SK-N-SH (cell line): ENCODE data around the gene KCTD7. TPM values are rescaled to one million over a fixed set of nuclear protein-coding genes. Genes with fewer than 3 reads are reported as not detected.

Source experiments
- CTCF ChIA-PET: fragments of 300-600, 350-600 bp; formaldehyde crosslinking; extraction: SDS; loops from one replicate; lab custom pipeline; 2021; lab: Yijun Ruan, JAX
- POLR2A ChIA-PET: fragments of 350-600 bp; sonication (Branson Sonifier 250); formaldehyde crosslinking; extraction: SDS; loops from one replicate; lab custom pipeline; 2020; ENCODE audit warnings: antibody characterized with exemption, inconsistent platforms; lab: Yijun Ruan, JAX
- DNase-seq: peaks from one replicate; pipeline ENCODE4 v3.0.0; 2012
- H2AFZ ChIP-seq: fragments of 200-600 bp; sonication (generic); 2 replicates; pipeline ENCODE4 v1.8.1; 2016; ENCODE audit warnings: antibody characterized with exemption, mild to moderate bottlenecking, low read depth
- H3F3A ChIP-seq: fragments of 200-600 bp; sonication (generic); replicated peaks from 2 replicates; pipeline ENCODE3; 2016; ENCODE audit warnings: antibody characterized with exemption, mild to moderate bottlenecking; ENCODE audit not compliant: insufficient read depth
- H3K27ac ChIP-seq, 2 experiments: fragments of 200-500 bp in 1 of 2; fragments of 200-600 bp in 1 of 2; sonication (Bioruptor generic) in 1 of 2; sonication (generic), shearing (Covaris generic) in 1 of 2; 2 replicates each; pipeline versions ENCODE4 v1.5.1 to v1.6.1; 2014 to 2016; ENCODE audit warnings: low read depth in 2 of 2, inconsistent platforms in 1 of 2, low read length in 1 of 2, mild to moderate bottlenecking in 1 of 2, mixed read lengths in 1 of 2
- H3K27me3 ChIP-seq: fragments of 200-600 bp; sonication (generic), shearing (Covaris generic); 2 replicates; pipeline ENCODE4 v1.6.1; 2016; ENCODE audit warnings: mixed run types; ENCODE audit not compliant: insufficient read depth
- H3K36me3 ChIP-seq, 2 experiments: fragments of 200-500 bp in 1 of 2; fragments of 200-600 bp in 1 of 2; sonication (Bioruptor generic) in 1 of 2; sonication (generic) in 1 of 2; replicated peaks in 1 of 2; 2 replicates each; pipeline versions ENCODE3 to v1.5.1; 2014 to 2016; ENCODE audit warnings: low read length in 1 of 2, mild to moderate bottlenecking in 1 of 2; ENCODE audit not compliant: insufficient read depth in 2 of 2, control insufficient read depth in 1 of 2
- H3K4me1 ChIP-seq, 2 experiments: fragments of 200-500 bp in 1 of 2; fragments of 200-600 bp in 1 of 2; sonication (Bioruptor generic) in 1 of 2; sonication (generic), shearing (Covaris generic) in 1 of 2; 2 replicates each; pipeline versions ENCODE4 v1.5.1 to v1.6.1; 2014 to 2016; ENCODE audit warnings: low read depth in 1 of 2, low read length in 1 of 2, mixed run types in 1 of 2; ENCODE audit not compliant: insufficient read depth in 2 of 2, control insufficient read depth in 1 of 2
- H3K4me2 ChIP-seq: fragments of 200-600 bp; sonication (generic), shearing (Covaris generic); 2 replicates; pipeline ENCODE4 v1.6.1; 2017; ENCODE audit warnings: mixed run types
- H3K4me3 ChIP-seq, 2 experiments: fragments of 200-500 bp in 1 of 2; fragments of 200-600 bp in 1 of 2; sonication (Bioruptor generic) in 1 of 2; sonication (generic), shearing (Covaris generic) in 1 of 2; 2 replicates each; pipeline versions ENCODE4 v1.5.1 to v1.8.1; 2014 to 2016; ENCODE audit warnings: low read depth in 2 of 2, inconsistent platforms in 1 of 2, low read length in 1 of 2, mild to moderate bottlenecking in 1 of 2, mixed read lengths in 1 of 2, moderate library complexity in 1 of 2
- H3K79me2 ChIP-seq: fragments of 200-600 bp; sonication (generic); 2 replicates; pipeline ENCODE4 v1.8.1; 2017; ENCODE audit warnings: mild to moderate bottlenecking; ENCODE audit not compliant: insufficient read depth
- H3K9ac ChIP-seq: fragments of 200-600 bp; sonication (generic); 2 replicates; pipeline ENCODE4 v1.6.1; 2017; ENCODE audit warnings: mixed run types
- H3K9me2 ChIP-seq: fragments of 200-600 bp; sonication (generic); 2 replicates; pipeline ENCODE4 v1.6.1; 2017; ENCODE audit warnings: mixed run types
- H3K9me3 ChIP-seq: fragments of 200-600 bp; sonication (generic); 2 replicates; pipeline ENCODE4 v1.6.1; 2017; ENCODE audit warnings: mixed run types, mild to moderate bottlenecking, moderate library complexity
- H4K20me1 ChIP-seq: fragments of 200-600 bp; sonication (generic); 2 replicates; pipeline ENCODE4 v1.6.1; 2017; ENCODE audit warnings: mild to moderate bottlenecking, mixed run types; ENCODE audit not compliant: insufficient read depth
- CTCF ChIP-seq: fragments of 200-600 bp; sonication (generic); IDR thresholded peaks from 2 replicates; pipeline ENCODE4 v1.6.1; 2017; ENCODE audit warnings: antibody characterized with exemption, mild to moderate bottlenecking, moderate library complexity
- EP300 ChIP-seq, 2 experiments: IDR thresholded peaks; 2 replicates each; pipeline versions ENCODE4 v1.4.0 to v1.6.1; 2012; ENCODE audit warnings: borderline replicate concordance in 1 of 2, low read depth in 1 of 2, low read length in 1 of 2
- FOXJ3 ChIP-seq: sonication (generic); formaldehyde crosslinking; IDR thresholded peaks from 2 replicates; pipeline ENCODE4 v1.5.1; 2020; ENCODE audit warnings: mild to moderate bottlenecking, missing genetic modification reagents
- GATA2 ChIP-seq: sonication (generic); formaldehyde crosslinking; IDR thresholded peaks from 2 replicates; pipeline ENCODE4 v1.5.0; 2020; ENCODE audit warnings: mild to moderate bottlenecking, missing genetic modification reagents
- IRF3 ChIP-seq: fragments of 150-350 bp; IDR thresholded peaks from 2 replicates; pipeline ENCODE4 v1.6.1; 2016; ENCODE audit warnings: mild to moderate bottlenecking, low read depth, low read length
- JUND ChIP-seq: IDR thresholded peaks from 2 replicates; pipeline ENCODE4 v1.4.0; 2012
- MEF2A ChIP-seq: IDR thresholded peaks from 2 replicates; pipeline ENCODE4 v1.4.0; 2012; ENCODE audit warnings: low read depth, borderline replicate concordance
- NFIC ChIP-seq: IDR thresholded peaks from 2 replicates; pipeline ENCODE4 v1.4.0; 2012; ENCODE audit warnings: borderline replicate concordance
- NRF1 ChIP-seq: IDR thresholded peaks from 2 replicates; pipeline ENCODE4 v1.6.1; 2012; ENCODE audit warnings: low read depth, mild to moderate bottlenecking, low read length
- PBX3 ChIP-seq: IDR thresholded peaks from 2 replicates; pipeline ENCODE4; 2012
- RAD21 ChIP-seq: IDR thresholded peaks from 2 replicates; pipeline ENCODE4 v1.6.1; 2012; ENCODE audit warnings: mild to moderate bottlenecking, low read length
- RFX5 ChIP-seq: IDR thresholded peaks from 2 replicates; pipeline ENCODE4 v1.6.1; 2012; ENCODE audit warnings: mild to moderate bottlenecking, improper control_type of control experiment, low read length
- RXRA ChIP-seq: IDR thresholded peaks from 2 replicates; pipeline ENCODE4 v1.4.0; 2012; ENCODE audit warnings: low read depth, mild to moderate bottlenecking, borderline replicate concordance
- SIN3A ChIP-seq: IDR thresholded peaks from 2 replicates; pipeline ENCODE4 v1.6.1; 2012; ENCODE audit warnings: low read depth, mild to moderate bottlenecking, low read length, moderate library complexity, borderline replicate concordance
- TAF1 ChIP-seq: IDR thresholded peaks from 2 replicates; pipeline ENCODE4 v1.6.1; 2012; ENCODE audit warnings: low read depth, mild to moderate bottlenecking, low read length, moderate library complexity, borderline replicate concordance
- TCF12 ChIP-seq: IDR thresholded peaks from 2 replicates; pipeline ENCODE4 v1.4.0; 2012
- USF2 ChIP-seq: fragments of 150-350 bp; IDR thresholded peaks from 2 replicates; pipeline ENCODE4 v1.6.1; 2017; ENCODE audit warnings: antibody characterized with exemption, low read length, low read depth, borderline replicate concordance
- YY1 ChIP-seq: IDR thresholded peaks from 2 replicates; pipeline ENCODE4 v1.4.0; 2012; ENCODE audit warnings: low read depth, mild to moderate bottlenecking
- ZBTB33 ChIP-seq: IDR thresholded peaks from 2 replicates; pipeline ENCODE4 v1.4.0; 2012; ENCODE audit warnings: low read depth, borderline replicate concordance
- polyA plus RNA-seq, 3 experiments: library from polyadenylated mRNA; depleted of rRNA; stranded (reverse); fragments of >200 nt; gene quantifications; 2 replicates each; pipeline ENCODE4 v1.2.3, GENCODE V29; 2012

KCTD7 gene
- polyA plus RNA-seq, 1 of the 3 experiments (the other 2 are of a cell fraction): 19.5 TPM

GRCh38 chr7:66642932-66643331 is 14.3 kb downstream of the KCTD7 start:
- no peaks in the 10 kb centered on the region for H4K20me1 ChIP-seq
- H3K4me2 ChIP-seq: no peak overlapping the region
- H3K27ac ChIP-seq: no peak overlapping the region
- H3K36me3 ChIP-seq: peaks cover 60 to 64% of the 10 kb centered on the region in 2 experiments
- no peaks in the 10 kb centered on the region; the same call in 1 of the 2 replicates for H3K79me2 ChIP-seq
- no peak overlapping the region for H2AFZ ChIP-seq
- CTCF ChIA-PET: interaction anchor here (0.6 to 5.3 kb wide), 6 partner anchors 11 to 615 kb away, joined by 3 to 23 read pairs (median 8); no protein-coding TSS in a partner anchor
- DNase-seq: no peak
- POLR2A ChIA-PET: interaction anchor here (1.2 kb wide), 1 partner anchor 12 kb away, joined by 3 read pairs; no protein-coding TSS in a partner anchor
- TF ChIP-seq GATA2 (CRISPR knock-in tag): no peak
- no peak for TF ChIP-seq EP300 (IDR thresholded peaks at IDR 0.05; ENCODE audit: borderline replicate concordance in 1 of 2, low read depth in 1 of 2, low read length in 1 of 2)
- no peak for TF ChIP-seq FOXJ3 (CRISPR knock-in tag)
- no peak for TF ChIP-seq USF2
- TF ChIP-seq NFIC: no peak
- TF ChIP-seq ZBTB33: no peak
- TF ChIP-seq YY1: no peak
- TF ChIP-seq TCF12: no peak
- no peak for TF ChIP-seq NRF1
- no peak for TF ChIP-seq RFX5
- TF ChIP-seq IRF3: no peak
- TF ChIP-seq CTCF: no peak
- no peak for TF ChIP-seq TAF1
- no peak for TF ChIP-seq SIN3A
- TF ChIP-seq PBX3: no peak
- TF ChIP-seq JUND: no peak
- TF ChIP-seq RXRA: no peak
- no peak for TF ChIP-seq MEF2A
- no peak for TF ChIP-seq RAD21
- peaks cover 0 to 2% of the 10 kb centered on the region in 2 experiments; a peak in 1 of 4 replicates for H3K4me1 ChIP-seq
- H3K9ac ChIP-seq: no peak overlapping the region
- no peaks in the 10 kb centered on the region for H3K9me2 ChIP-seq
- no peak overlapping the region for H3K4me3 ChIP-seq
- no peaks in the 10 kb centered on the region for H3F3A ChIP-seq
- H3K27me3 ChIP-seq: no peaks in the 10 kb centered on the region
- no peaks in the 10 kb centered on the region for H3K9me3 ChIP-seq
